Smooth muscle cell (in vitro differentiated cells): ENCODE measurements around the gene MAIP1. TPM values are rescaled to one million over a fixed set of nuclear protein-coding genes. Genes with fewer than 3 reads are reported as not detected.

ENCODE experiments used
- DNase-seq: peaks from one replicate; lab custom pipeline; 2025; ENCODE audit not compliant: unreplicated experiment; lab: John Stamatoyannopoulos, UW
- H2AFZ ChIP-seq: fragments of 200-600 bp; sonication (generic); 2 replicates; pipeline ENCODE4 v1.6.0; 2016; ENCODE audit warnings: antibody characterized with exemption, low read depth, mild to moderate bottlenecking
- H3F3A ChIP-seq: fragments of 200-600 bp; sonication (generic); 2 replicates; pipeline ENCODE4 v1.6.0; 2017; ENCODE audit warnings: antibody characterized with exemption, low read depth
- H3K27ac ChIP-seq: fragments of 200-600 bp; sonication (generic); 2 replicates; pipeline ENCODE4 v1.5.1; 2016; ENCODE audit warnings: low read depth, mild to moderate bottlenecking
- H3K27me3 ChIP-seq: fragments of 200-600 bp; sonication (generic); 2 replicates; pipeline ENCODE4 v1.6.1; 2016; ENCODE audit warnings: low read depth, mild to moderate bottlenecking
- H3K36me3 ChIP-seq: fragments of 200-600 bp; sonication (generic); 2 replicates; pipeline ENCODE4 v1.5.1; 2016; ENCODE audit warnings: low read depth
- H3K4me1 ChIP-seq: fragments of 200-600 bp; sonication (generic); 2 replicates; pipeline ENCODE4 v1.5.1; 2016; ENCODE audit warnings: low read depth
- H3K4me2 ChIP-seq: fragments of 200-600 bp; sonication (generic); 2 replicates; pipeline ENCODE4 v1.6.0; 2016; ENCODE audit warnings: mild to moderate bottlenecking
- H3K4me3 ChIP-seq: fragments of 200-600 bp; sonication (generic); 2 replicates; pipeline ENCODE4 v1.5.1; 2016; ENCODE audit warnings: mild to moderate bottlenecking
- H3K79me2 ChIP-seq: fragments of 200-600 bp; sonication (generic); 2 replicates; pipeline ENCODE4 v1.6.0; 2016; ENCODE audit warnings: low read depth, mild to moderate bottlenecking
- H3K9ac ChIP-seq: fragments of 200-600 bp; sonication (generic); 2 replicates; pipeline ENCODE4 v1.6.0; 2016; ENCODE audit warnings: low read depth
- H3K9me3 ChIP-seq: fragments of 200-600 bp; sonication (generic); replicated peaks from 2 replicates; pipeline ENCODE4 v1.5.1; 2016; ENCODE audit warnings: low read depth
- H4K20me1 ChIP-seq: fragments of 200-600 bp; sonication (generic); 2 replicates; pipeline ENCODE4 v1.6.0; 2016; ENCODE audit warnings: low read depth
- WGBS: methylation state at CpG from one replicate; pipeline ENCODE4 v1.1.7; 2016; ENCODE audit warnings: low lambda C conversion rate; 5-methylcytosine and 5-hydroxymethylcytosine counted together
- polyA plus RNA-seq: library from polyadenylated mRNA; unstranded; fragments of >200 nt; fragmentation: Nextera tagmentation; extraction: Ambion mirVana; gene quantifications from 2 replicates; pipeline ENCODE4 v1.2.1, GENCODE V29; 2016
- total RNA-seq: library from RNA; depleted of rRNA; stranded (reverse); fragments of >200 nt; gene quantifications from 2 replicates; pipeline ENCODE4 v1.2.3, GENCODE V29; 2014
- TF ChIP-seq, protein P1 (sequence below): fragments of 200-600 bp; sonication (generic); IDR thresholded peaks from 2 replicates; pipeline ENCODE4 v1.5.1; 2017; ENCODE audit warnings: borderline replicate concordance, mild to moderate bottlenecking, antibody characterized with exemption; ENCODE audit not compliant: insufficient read depth, poor library complexity, severe bottlenecking

MAIP1 gene
- total and polyA plus RNA-seq, 2 experiments from 2014 or later: 15.0 to 133 TPM

DNA sequence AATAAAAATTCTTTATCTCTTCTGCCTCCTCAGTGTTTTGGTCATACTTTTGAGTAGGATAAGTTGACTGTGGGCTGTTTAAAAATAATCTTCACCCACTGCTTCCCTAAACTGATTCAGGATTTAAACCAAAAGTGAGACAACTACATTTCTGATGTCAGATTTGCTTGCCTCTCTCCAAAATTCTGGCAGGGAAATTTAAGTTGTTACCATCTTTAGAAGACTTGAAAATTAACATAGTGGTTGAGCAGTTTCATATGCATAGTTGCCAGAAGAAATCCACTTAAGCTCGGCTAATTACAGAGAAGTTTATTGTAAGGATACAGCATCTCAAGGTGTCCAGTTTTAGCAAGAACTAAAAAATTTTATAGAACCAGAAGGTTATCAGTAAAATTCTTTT is 57.0 kb downstream of the MAIP1 start:
- Histone ChIP-seq H3K9ac (no peak overlapping the region), H3K27ac (no peak overlapping the region), H4K20me1 (no peaks in the 10 kb centered on the region), H3K4me3 (no peak overlapping the region), H3F3A (no peaks in the 10 kb centered on the region), H3K4me1 (no peaks in the 10 kb centered on the region), H3K4me2 (no peak overlapping the region), H3K27me3 (no peaks in the 10 kb centered on the region), H3K36me3 (no peaks in the 10 kb centered on the region), H3K79me2 (no peaks in the 10 kb centered on the region), H2AFZ (no peak overlapping the region), H3K9me3 (no peaks in the 10 kb centered on the region)
- WGBS: 96% methylated on average over 1 of the region's 1 CpG
- no peak for DNase-seq
- TF ChIP-seq, protein P1, sequence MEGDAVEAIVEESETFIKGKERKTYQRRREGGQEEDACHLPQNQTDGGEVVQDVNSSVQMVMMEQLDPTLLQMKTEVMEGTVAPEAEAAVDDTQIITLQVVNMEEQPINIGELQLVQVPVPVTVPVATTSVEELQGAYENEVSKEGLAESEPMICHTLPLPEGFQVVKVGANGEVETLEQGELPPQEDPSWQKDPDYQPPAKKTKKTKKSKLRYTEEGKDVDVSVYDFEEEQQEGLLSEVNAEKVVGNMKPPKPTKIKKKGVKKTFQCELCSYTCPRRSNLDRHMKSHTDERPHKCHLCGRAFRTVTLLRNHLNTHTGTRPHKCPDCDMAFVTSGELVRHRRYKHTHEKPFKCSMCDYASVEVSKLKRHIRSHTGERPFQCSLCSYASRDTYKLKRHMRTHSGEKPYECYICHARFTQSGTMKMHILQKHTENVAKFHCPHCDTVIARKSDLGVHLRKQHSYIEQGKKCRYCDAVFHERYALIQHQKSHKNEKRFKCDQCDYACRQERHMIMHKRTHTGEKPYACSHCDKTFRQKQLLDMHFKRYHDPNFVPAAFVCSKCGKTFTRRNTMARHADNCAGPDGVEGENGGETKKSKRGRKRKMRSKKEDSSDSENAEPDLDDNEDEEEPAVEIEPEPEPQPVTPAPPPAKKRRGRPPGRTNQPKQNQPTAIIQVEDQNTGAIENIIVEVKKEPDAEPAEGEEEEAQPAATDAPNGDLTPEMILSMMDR: no peak

Other genes with a start within 250 kb of the MAIP1 start
- not detected in 2 replicates for gene FTCDNL1, start 104.4 kb upstream of the MAIP1 start, total RNA-seq
- 0.66 TPM in 1 of 2 replicates, not detected in the other for gene FTCDNL1, start 104.4 kb upstream of the MAIP1 start, polyA plus RNA-seq
- gene C2orf69, start 44.3 kb upstream of the MAIP1 start, total RNA-seq: 10.1 and 11.3 TPM in 2 replicates
- 4.7 and 7.7 TPM in 2 replicates for gene C2orf69, start 44.3 kb upstream of the MAIP1 start, polyA plus RNA-seq
- gene TYW5, start 91 bp upstream of the MAIP1 start, total RNA-seq: 7.9 and 14.6 TPM in 2 replicates
- 6.6 and 9.9 TPM in 2 replicates for gene TYW5, start 91 bp upstream of the MAIP1 start, polyA plus RNA-seq